WI38 (cell line): ENCODE measurements around the gene TMEM182.
A peak's percentile ranks its signal among the peaks of the same experiment; 100 is the strongest.

Experiments used
- H3K4me3 ChIP-seq: 2 replicates; pipeline ENCODE4 v1.5.1; 2011; ENCODE audit warnings: low read depth, mild to moderate bottlenecking, control low read depth, low read length
- TF ChIP-seq, protein P1 (sequence below): IDR thresholded peaks from 2 replicates; pipeline ENCODE4 v1.5.1; 2012; ENCODE audit warnings: low read depth, mild to moderate bottlenecking, control low read depth, low read length

TMEM182 gene

DNA sequence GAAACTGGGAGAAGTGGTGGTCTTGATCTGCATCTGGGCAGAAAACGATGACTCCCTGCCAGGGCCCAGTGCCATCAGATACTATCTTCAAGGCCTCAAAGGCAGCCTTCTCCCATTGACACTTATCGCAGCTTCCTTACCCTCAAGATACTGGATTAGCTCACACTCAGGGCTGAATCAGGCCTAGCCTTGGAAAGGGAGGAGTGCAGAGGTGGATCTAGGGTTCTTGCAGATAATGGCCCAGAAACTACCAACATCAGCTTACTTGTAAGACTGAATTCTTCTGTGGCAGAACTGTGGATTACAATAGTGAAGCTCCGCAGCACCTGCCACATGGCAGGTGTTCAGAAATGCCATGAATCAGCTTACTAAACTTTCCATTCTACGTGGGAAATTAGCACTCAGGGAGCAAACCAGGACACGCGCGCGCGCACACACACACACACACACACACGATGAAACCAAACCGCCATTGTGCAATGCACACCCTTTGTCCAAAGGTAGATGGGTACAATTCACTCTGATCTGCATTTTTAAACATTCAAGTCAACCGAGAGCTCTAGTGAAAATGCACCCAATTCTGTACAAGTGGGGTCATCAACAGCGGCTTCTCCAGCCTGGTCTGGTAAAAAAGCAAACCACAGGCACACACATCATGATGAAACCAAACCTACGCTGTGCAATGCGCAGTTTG lies 26.3 kb upstream of the TMEM182 start:
- TF ChIP-seq, protein P1, sequence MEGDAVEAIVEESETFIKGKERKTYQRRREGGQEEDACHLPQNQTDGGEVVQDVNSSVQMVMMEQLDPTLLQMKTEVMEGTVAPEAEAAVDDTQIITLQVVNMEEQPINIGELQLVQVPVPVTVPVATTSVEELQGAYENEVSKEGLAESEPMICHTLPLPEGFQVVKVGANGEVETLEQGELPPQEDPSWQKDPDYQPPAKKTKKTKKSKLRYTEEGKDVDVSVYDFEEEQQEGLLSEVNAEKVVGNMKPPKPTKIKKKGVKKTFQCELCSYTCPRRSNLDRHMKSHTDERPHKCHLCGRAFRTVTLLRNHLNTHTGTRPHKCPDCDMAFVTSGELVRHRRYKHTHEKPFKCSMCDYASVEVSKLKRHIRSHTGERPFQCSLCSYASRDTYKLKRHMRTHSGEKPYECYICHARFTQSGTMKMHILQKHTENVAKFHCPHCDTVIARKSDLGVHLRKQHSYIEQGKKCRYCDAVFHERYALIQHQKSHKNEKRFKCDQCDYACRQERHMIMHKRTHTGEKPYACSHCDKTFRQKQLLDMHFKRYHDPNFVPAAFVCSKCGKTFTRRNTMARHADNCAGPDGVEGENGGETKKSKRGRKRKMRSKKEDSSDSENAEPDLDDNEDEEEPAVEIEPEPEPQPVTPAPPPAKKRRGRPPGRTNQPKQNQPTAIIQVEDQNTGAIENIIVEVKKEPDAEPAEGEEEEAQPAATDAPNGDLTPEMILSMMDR, result no peak
- H3K4me3 ChIP-seq, result peak overlapping the region; percentile 91

DNA sequence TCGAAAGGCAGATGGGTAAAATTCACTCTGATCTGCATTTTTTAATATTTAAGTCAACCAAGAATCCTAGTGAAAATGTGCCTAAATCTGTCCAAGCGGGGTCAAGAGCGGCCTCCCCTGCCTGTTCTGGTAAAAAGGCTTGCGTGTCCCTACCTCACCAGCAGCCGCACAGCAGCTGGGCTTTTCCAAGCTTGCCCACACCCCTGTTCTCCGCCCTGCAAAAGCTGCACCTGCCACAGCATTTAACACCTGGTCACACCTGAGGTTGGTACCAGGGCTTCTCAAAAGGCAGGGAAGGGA lies 25.8 kb upstream of the TMEM182 start:
- H3K4me3 ChIP-seq, result peak overlapping the region; percentile 91
- TF ChIP-seq, protein P1, result no peak

DNA sequence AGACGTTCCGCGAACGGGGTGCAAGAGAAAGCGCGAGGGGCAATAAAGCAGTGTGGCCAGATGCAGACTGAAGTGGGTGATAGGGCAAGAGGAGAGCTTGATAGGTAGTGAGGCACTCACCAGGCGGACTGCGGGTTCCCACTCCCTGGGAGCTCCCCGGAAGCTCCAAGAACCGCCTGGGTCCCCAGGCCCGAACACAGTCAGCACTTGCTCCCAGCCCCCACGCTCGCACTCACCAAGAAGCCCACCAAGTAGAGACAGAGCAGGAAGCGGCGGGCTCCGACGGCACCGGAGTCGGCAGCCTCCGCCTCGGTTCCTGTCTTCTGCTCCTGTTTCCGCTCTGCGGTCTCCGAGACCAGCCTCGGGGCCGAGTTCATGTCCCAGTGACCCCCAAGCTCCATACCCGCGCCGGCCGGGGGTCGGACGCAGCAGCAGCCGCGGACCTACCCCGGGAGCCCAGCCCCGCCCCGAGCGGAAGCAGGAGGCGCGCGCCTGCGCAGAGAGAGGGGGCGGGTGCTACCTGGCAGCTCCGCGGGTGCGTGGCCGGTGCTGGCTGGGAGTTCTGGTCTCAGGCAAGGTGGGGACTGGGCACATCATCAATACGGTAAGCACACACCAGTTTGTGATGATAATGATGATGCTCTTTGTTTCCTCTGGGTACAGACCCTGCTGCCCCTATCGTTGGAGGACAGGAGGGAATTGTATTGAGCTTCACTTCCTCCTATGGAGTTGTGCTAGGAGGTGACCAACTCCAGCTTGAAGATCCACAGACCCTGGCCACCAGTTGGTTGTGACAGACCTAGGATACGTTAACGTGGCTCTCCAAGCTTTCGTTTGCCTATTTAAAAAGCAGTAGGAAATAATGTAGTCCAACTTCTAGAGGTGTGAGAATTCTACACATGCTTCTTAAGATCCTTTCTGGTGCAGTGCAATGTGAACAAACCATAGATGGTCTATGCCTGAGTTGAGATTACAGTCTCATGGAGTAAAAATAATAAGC lies 25.1 kb upstream of the TMEM182 start:
- peak overlapping the region; percentile 91 for H3K4me3 ChIP-seq
- TF ChIP-seq, protein P1, result no peak

DNA sequence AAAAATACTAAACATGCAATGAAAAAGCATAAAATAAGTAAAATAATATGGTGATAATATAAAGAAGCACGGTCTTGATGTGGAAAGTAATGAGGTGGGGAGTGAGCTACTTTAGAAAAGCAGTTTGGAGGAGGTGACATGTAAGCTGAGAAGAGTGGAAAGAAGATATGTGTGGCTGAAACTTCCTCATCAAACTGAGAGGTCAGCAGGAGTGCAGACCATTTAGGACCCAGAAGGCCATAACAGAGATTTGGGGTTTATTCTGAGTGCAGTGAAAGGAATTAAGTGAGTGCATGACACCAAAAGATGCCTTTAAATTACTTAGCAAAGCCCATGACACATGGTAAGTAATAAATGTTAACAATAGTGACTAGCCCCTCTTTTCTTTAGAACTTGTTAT lies 24.4 kb upstream of the TMEM182 start:
- peak overlapping the region; percentile 91 for H3K4me3 ChIP-seq
- TF ChIP-seq, protein P1, result no peak

DNA sequence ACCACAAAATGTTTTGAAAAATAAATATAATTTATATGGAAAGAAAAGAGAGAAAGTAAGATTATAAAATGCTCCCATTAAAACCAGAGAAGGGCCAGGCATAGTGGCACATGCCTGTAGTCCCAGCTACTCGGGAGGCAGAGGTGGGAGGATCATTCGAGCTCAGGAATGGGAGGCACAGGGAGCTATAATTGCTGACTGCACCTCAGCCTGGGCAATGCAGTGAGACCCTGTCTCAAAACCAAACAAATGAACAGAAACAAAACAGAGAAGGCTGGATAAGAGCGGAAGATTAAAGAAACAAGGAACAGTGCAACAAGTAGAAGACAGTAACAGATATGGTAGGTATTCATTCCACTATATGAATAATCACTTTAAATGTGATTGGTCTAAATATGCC lies 18.6 kb upstream of the TMEM182 start:
- TF ChIP-seq, protein P1, result no peak
- no peak overlapping the region for H3K4me3 ChIP-seq

DNA sequence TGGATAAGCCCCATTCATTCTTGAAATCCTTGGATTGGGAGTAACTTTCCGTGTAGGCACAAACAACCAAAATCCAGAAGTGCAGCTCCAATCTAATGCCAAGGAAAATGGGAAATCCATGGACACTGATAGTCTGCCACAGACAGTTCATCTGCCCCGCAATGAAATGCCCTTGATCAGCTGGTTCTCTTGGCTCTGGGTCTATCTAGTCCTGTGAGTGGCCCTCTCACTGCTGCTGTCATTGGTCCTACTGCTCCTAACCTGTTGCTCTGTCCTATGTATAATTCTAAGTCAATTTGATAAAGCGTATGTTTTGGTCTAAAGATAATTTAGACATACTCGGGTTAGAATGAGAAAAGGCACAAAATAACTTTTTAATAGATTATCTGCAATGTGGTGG lies 13.7 kb upstream of the TMEM182 start:
- H3K4me3 ChIP-seq, result no peak overlapping the region
- TF ChIP-seq, protein P1, result no peak

DNA sequence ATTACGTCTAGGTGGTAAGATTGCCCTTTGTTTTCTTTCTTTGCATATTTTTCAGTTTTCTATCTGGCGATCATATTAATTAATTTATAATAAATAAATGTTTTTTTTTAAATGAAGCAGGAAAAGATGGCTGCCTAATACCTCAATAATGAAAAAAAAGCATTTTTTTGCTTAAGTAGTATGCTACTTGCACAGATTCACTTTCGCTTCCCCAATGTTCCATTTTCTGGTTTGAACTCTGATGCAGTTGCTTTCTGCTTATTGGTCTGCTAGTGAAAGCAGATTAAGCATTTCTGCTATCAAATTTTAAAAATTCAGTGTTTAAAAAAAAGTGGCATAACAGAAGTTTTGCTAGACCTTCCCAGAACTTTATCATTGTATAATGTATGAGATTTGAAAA lies 11.9 kb upstream of the TMEM182 start:
- H3K4me3 ChIP-seq, result no peak overlapping the region
- TF ChIP-seq, protein P1, result no peak
